IPS-NIHi7 (cell line): ENCODE measurements around the gene EMID1.
"Not testable (repeated sequence)": the region's sequence is repeated elsewhere in the genome, so short reads cannot be mapped to it uniquely, and the experiment has no call there.

ENCODE experiments used
- DNase-seq: peaks from one replicate; pipeline ENCODE4 v3.0.0; 2012; ENCODE audit warnings: mixed read lengths; ENCODE audit errors: extremely low spot score

Gene EMID1

GRCh38 chr22:29230972-29231875, 25.5 kb downstream of the EMID1 start:
- no peak for DNase-seq

- DNase-seq, result no peak
Observed at GRCh38 chr22:29231971-29232959, 26.6 kb downstream of the EMID1 start.

GRCh38 chr22:29233277-29233877, 27.7 kb downstream of the EMID1 start:
- DNase-seq, result no peak

- DNase-seq, result not testable (repeated sequence)
Observed at GRCh38 chr22:29240481-29240880, 34.8 kb downstream of the EMID1 start.

- no peak for DNase-seq
Observed at GRCh38 chr22:29243874-29244446, 38.3 kb downstream of the EMID1 start.

GRCh38 chr22:29244785-29245625, 39.3 kb downstream of the EMID1 start:
- DNase-seq, result no peak

- peak; percentile 94 for DNase-seq
Observed at GRCh38 chr22:29245626-29246385, 40.1 kb downstream of the EMID1 start.

- not testable (repeated sequence) for DNase-seq
Observed at GRCh38 chr22:29247891-29248290, 42.2 kb downstream of the EMID1 start.

GRCh38 chr22:29251265-29251664, 45.6 kb downstream of the EMID1 start:
- no peak for DNase-seq

- peak; percentile 9 for DNase-seq
Observed at GRCh38 chr22:29251981-29252911, 46.5 kb downstream of the EMID1 start.

GRCh38 chr22:29253561-29254285, 48.0 kb downstream of the EMID1 start:
- peak; percentile 41 for DNase-seq

GRCh38 chr22:29254286-29254660, 48.6 kb downstream of the EMID1 start:
- peak; percentile 13 for DNase-seq

GRCh38 chr22:29255064-29255621, 49.4 kb downstream of the EMID1 start:
- DNase-seq, result no peak

GRCh38 chr22:29256606-29257325, 51.1 kb downstream of the EMID1 start:
- DNase-seq, result no peak

- no peak for DNase-seq
Observed at GRCh38 chr22:29257751-29258181, 52.1 kb downstream of the EMID1 start.

GRCh38 chr22:29258407-29259252, 52.9 kb downstream of the EMID1 start:
- DNase-seq, result no peak
